HEK293T (cell line): ENCODE data around the gene ACTN2.

Source experiments
- CTCF ChIA-PET: fragments of 350-600 bp; formaldehyde crosslinking; extraction: SDS; loops from one replicate; lab custom pipeline; 2021; ENCODE audit warnings: antibody characterized with exemption, inconsistent platforms; lab: Yijun Ruan, JAX
- POLR2A ChIA-PET: fragments of 350-600 bp; formaldehyde crosslinking; extraction: SDS; loops from one replicate; lab custom pipeline; 2020; ENCODE audit warnings: antibody characterized with exemption, inconsistent platforms; lab: Yijun Ruan, JAX
- DNase-seq: peaks from one replicate; pipeline ENCODE4 v3.0.0; 2012; ENCODE audit warnings: mixed read lengths; ENCODE audit errors: extremely low spot score
- ARNT ChIP-seq: fragments of 450-650 bp; IDR thresholded peaks from 2 replicates; pipeline ENCODE4 v1.6.1; 2017; ENCODE audit warnings: mild to moderate bottlenecking
- BHLHE40 ChIP-seq: fragments of 450-650 bp; IDR thresholded peaks from 2 replicates; pipeline ENCODE4 v1.6.1; 2016; ENCODE audit warnings: mild to moderate bottlenecking, moderate library complexity, borderline replicate concordance
- CTBP1 ChIP-seq: fragments of 450-650 bp; IDR thresholded peaks from 2 replicates; pipeline ENCODE4 v1.6.1; 2016; ENCODE audit warnings: borderline replicate concordance
- ELF4 ChIP-seq: fragments of 450-650 bp; IDR thresholded peaks from 2 replicates; pipeline ENCODE4 v1.6.1; 2017; ENCODE audit warnings: antibody characterized with exemption
- FOXA1 ChIP-seq: fragments of 450-650 bp; IDR thresholded peaks from 2 replicates; pipeline ENCODE4 v1.6.1; 2016; ENCODE audit warnings: mild to moderate bottlenecking
- FOXK2 ChIP-seq: fragments of 450-650 bp; IDR thresholded peaks from 2 replicates; pipeline ENCODE4 v1.6.1; 2016; ENCODE audit warnings: mild to moderate bottlenecking
- FOXM1 ChIP-seq: fragments of 450-650 bp; IDR thresholded peaks from 2 replicates; pipeline ENCODE4 v1.6.1; 2017; ENCODE audit warnings: mild to moderate bottlenecking, borderline replicate concordance
- HDGF ChIP-seq: fragments of 450-650 bp; IDR thresholded peaks from 2 replicates; pipeline ENCODE4 v1.6.1; 2017; ENCODE audit warnings: antibody characterized with exemption, borderline replicate concordance
- L3MBTL2 ChIP-seq: fragments of 450-650 bp; conservative IDR thresholded peaks from 2 replicates; pipeline ENCODE4 v1.6.1; 2016; ENCODE audit warnings: mild to moderate bottlenecking
- LEF1 ChIP-seq: fragments of 450-650 bp; IDR thresholded peaks from 2 replicates; pipeline ENCODE4 v1.6.1; 2017; ENCODE audit warnings: mild to moderate bottlenecking, borderline replicate concordance
- NFRKB ChIP-seq: fragments of 450-650 bp; IDR thresholded peaks from 2 replicates; pipeline ENCODE4 v1.6.1; 2016; ENCODE audit warnings: mild to moderate bottlenecking, moderate library complexity
- SP1 ChIP-seq: fragments of 450-650 bp; IDR thresholded peaks from 2 replicates; pipeline ENCODE4 v1.6.1; 2017
- SUZ12 ChIP-seq: fragments of 450-650 bp; IDR thresholded peaks from 2 replicates; pipeline ENCODE4 v1.6.1; 2016; ENCODE audit warnings: mild to moderate bottlenecking
- TARDBP ChIP-seq: fragments of 450-650 bp; IDR thresholded peaks from 2 replicates; pipeline ENCODE4 v1.6.1; 2016
- ZNF384 ChIP-seq: fragments of 450-650 bp; IDR thresholded peaks from 2 replicates; pipeline ENCODE4 v1.6.1; 2016
- TF ChIP-seq, protein P1 (sequence below): fragments of 450-650 bp; IDR thresholded peaks from 2 replicates; pipeline ENCODE4 v1.6.1; 2016

ACTN2 gene

DNA sequence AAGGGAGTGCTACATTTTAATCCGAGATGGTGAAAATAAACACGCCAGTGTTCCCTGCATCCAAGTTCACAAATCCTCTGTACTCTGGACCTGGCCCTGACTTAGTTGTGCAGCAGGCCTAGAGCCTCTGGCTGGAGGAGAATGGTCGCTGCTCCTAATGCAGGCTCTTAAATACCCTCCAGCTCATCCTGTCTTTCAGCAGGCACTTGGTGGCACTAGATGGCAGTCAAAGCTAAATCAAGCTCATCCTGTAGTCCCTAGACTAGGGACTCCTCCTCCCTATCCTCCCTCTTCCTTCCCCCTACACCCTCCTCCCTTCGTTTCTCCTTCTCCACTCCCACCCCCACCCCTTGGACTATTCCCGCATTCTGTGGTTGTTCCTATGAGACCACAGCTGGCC lies 67.2 kb downstream of the ACTN2 start:
- ChIA-PET POLR2A (interaction anchor here (0.9 kb wide), 1 partner anchor 42 kb away, joined by 3 read pairs; the partner anchor contains the start of gene MTR), CTCF (interaction anchor here (0.7 to 1.4 kb wide), 2 partner anchors 59 to 809 kb away, joined by 3 to 4 read pairs; no protein-coding TSS in a partner anchor)
- peak; percentile 30 for DNase-seq
- TF ChIP-seq ARNT (no peak), SP1 (no peak), HDGF (no peak), BHLHE40 (no peak), ELF4 (no peak), CTBP1 (no peak), FOXK2 (no peak), FOXA1 (no peak), LEF1 (no peak), NFRKB (no peak)
- TF ChIP-seq, protein P1, sequence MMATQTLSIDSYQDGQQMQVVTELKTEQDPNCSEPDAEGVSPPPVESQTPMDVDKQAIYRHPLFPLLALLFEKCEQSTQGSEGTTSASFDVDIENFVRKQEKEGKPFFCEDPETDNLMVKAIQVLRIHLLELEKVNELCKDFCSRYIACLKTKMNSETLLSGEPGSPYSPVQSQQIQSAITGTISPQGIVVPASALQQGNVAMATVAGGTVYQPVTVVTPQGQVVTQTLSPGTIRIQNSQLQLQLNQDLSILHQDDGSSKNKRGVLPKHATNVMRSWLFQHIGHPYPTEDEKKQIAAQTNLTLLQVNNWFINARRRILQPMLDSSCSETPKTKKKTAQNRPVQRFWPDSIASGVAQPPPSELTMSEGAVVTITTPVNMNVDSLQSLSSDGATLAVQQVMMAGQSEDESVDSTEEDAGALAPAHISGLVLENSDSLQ: no peak

DNA sequence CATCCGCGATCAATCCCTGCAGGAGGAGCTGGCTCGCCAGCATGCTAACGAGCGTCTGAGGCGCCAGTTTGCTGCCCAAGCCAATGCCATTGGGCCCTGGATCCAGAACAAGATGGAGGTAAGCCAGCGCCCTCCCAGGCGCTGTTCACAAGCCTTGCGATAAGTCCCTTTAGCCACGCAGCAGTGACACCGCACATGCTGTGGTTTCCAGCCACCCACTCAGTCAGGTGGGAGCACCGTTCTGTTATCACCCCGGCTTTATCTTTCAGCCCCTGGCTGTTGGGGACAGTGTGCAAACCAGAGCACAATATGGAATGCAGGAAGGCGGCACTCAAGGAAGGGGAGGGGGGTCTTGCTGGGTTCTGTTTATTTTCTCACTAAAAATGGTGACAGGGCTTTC lies 67.7 kb downstream of the ACTN2 start:
- ChIA-PET POLR2A (interaction anchor here (0.9 kb wide), 1 partner anchor 41 kb away, joined by 3 read pairs; the partner anchor contains the start of gene MTR), CTCF (interaction anchor here (0.7 to 1.4 kb wide), 2 partner anchors 59 to 809 kb away, joined by 3 to 4 read pairs; no protein-coding TSS in a partner anchor)
- DNase-seq: no peak
- no peak for TF ChIP-seq ZNF384
- TF ChIP-seq LEF1: no peak
- TF ChIP-seq L3MBTL2: no peak
- no peak for TF ChIP-seq FOXA1
- TF ChIP-seq ELF4: no peak
- no peak for TF ChIP-seq SUZ12
- TF ChIP-seq BHLHE40: no peak
- no peak for TF ChIP-seq HDGF
- TF ChIP-seq NFRKB: no peak
- no peak for TF ChIP-seq SP1
- no peak for TF ChIP-seq FOXM1
- no peak for TF ChIP-seq FOXK2
- no peak for TF ChIP-seq CTBP1
- no peak for TF ChIP-seq ARNT
- no peak for TF ChIP-seq TARDBP
- TF ChIP-seq, protein P1: no peak

DNA sequence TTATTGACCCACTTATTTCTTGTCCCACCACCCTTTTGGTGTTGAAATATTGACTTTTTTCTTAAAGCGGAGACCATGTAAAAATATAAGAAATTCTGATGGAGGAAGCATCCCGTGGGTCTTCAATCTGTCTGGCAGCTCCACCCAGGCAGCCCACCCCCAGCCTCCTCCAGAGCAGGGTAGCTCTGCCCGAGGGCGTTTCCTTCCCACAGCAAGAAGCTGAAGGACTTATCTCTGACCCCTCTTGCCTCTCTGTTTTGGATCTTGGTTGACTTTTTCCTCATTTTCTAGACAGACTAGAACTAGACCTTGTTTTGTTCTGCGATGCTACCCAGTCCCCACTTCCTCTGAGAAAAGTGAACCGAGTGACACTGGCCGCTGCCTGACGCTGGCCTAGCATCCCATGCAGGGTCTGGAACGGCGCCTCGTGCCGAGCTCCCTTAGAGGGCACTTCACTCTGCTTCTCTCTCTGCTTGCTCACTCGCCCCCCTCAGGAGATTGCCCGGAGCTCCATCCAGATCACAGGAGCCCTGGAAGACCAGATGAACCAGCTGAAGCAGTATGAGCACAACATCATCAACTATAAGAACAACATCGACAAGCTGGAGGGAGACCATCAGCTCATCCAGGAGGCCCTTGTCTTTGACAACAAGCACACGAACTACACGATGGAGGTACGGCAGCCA lies 68.4 kb downstream of the ACTN2 start:
- no peak for DNase-seq
- TF ChIP-seq FOXM1: no peak
- TF ChIP-seq FOXA1: no peak
- TF ChIP-seq FOXK2: no peak
- TF ChIP-seq SUZ12: no peak
- no peak for TF ChIP-seq HDGF
- no peak for TF ChIP-seq NFRKB
- no peak for TF ChIP-seq CTBP1
- TF ChIP-seq, protein P1: no peak
- TF ChIP-seq ELF4: no peak
- no peak for TF ChIP-seq TARDBP
- TF ChIP-seq L3MBTL2: no peak
- no peak for TF ChIP-seq LEF1
- no peak for TF ChIP-seq BHLHE40
- no peak for TF ChIP-seq SP1
- CTCF ChIA-PET: interaction anchor here (1.4 kb wide), 1 partner anchor 808 kb away, joined by 3 read pairs; no protein-coding TSS in a partner anchor
- POLR2A ChIA-PET: interaction anchor here (0.7 kb wide), 1 partner anchor 40 kb away, joined by 4 read pairs; the partner anchor contains the start of gene MTR

DNA sequence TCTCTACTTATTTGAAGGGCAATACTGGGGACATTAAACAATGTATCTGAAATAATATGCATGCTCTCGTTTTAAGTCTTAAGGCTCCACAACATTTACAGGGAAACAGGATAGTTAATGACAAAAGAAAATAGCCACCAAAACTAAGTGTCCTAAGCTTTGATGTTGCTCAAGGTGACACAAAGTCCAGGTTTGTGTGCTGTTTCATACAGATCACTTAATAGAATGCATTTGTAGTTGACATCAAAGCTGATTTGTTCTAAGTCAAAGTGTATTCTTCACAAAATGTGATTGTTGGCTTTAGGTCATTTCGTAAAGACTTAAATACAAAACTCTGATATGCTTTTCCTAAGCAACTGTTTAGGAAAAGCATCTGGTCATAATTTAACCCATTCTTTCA lies 71.3 kb downstream of the ACTN2 start:
- POLR2A ChIA-PET: no interaction called here
- DNase-seq: no peak
- TF ChIP-seq L3MBTL2 (no peak), TARDBP (no peak), ZNF384 (no peak), FOXM1 (no peak), NFRKB (no peak), FOXK2 (no peak), ELF4 (no peak), BHLHE40 (no peak), FOXA1 (no peak), HDGF (no peak), LEF1 (no peak), CTBP1 (no peak), SUZ12 (no peak), ARNT (no peak), SP1 (no peak)
- CTCF ChIA-PET: no interaction called here

DNA sequence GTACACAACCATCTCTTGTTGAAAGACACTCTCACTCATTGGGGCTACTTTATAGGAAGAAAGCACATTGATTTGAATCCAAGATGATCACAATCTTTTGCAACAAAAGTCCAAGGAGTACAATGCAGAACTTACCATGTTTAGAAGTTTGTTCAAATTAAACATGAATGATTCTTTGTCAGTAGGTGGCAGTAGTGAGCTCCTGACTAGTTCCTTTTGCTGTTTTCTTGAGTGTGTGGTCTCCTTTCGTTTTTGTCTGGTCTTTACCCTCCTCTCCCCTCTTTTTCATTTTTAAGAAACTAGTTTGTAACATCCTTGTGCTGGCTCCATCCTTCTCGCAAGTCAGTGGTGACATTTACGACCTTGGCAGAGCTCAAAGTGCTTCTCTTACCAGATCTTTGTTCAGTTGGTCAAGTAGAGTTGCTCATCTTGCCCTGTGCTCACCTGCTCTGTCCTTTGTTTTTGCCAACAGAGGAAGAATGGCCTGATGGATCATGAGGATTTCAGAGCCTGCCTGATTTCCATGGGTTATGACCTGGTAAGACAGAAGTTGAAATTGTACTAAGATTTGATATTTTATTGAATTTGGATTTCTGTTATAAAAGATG lies 73.1 kb downstream of the ACTN2 start:
- DNase-seq: peak; percentile 68
- ChIA-PET CTCF (interaction anchor here (0.7 to 2.3 kb wide), 22 partner anchors 9 to 1040 kb away, joined by 3 to 13 read pairs (median 4); partner anchors contain the start of gene MTR), POLR2A (interaction anchor here (1.2 to 5.6 kb wide), 2 partner anchors 35 to 155 kb away, joined by 6 to 21 read pairs; partner anchors contain the start of genes HEATR1 and MTR)
- no peak for TF ChIP-seq L3MBTL2
- no peak for TF ChIP-seq CTBP1
- no peak for TF ChIP-seq BHLHE40
- TF ChIP-seq ARNT: no peak
- no peak for TF ChIP-seq FOXK2
- TF ChIP-seq, protein P1: no peak
- no peak for TF ChIP-seq TARDBP
- no peak for TF ChIP-seq HDGF
- TF ChIP-seq ELF4: no peak
- no peak for TF ChIP-seq SP1
- no peak for TF ChIP-seq FOXM1
- no peak for TF ChIP-seq LEF1
- TF ChIP-seq NFRKB: no peak
- TF ChIP-seq FOXA1: no peak
- no peak for TF ChIP-seq ZNF384
- no peak for TF ChIP-seq SUZ12
